ENCODE results near the gene ZDHHC8.

The ZDHHC8 gene

GRCh38 chr22:20149257-20150250 is 17.9 kb downstream of the ZDHHC8 start:
- no peaks in the 10 kb centered on the region for H3K36me3 ChIP-seq (ENCODE audit: insufficient read depth, low read length)
- DNase-seq = no peak
- H3K4me1 ChIP-seq (ENCODE audit: insufficient read depth, low read length) = no peaks in the 10 kb centered on the region
- H4K20me1 ChIP-seq (ENCODE audit: insufficient read depth, low read length) = peaks cover 7% of the 10 kb centered on the region; the same call in 1 of the 2 replicates
- no peaks in the 10 kb centered on the region for H3K27me3 ChIP-seq (ENCODE audit: insufficient read depth, low read length, poor library complexity)
- H3K4me2 ChIP-seq (ENCODE audit: insufficient read depth, low read length) = no peak overlapping the region
- H2AFZ ChIP-seq (ENCODE audit: low read depth, low read length) = no peak overlapping the region
- no peak overlapping the region for H3K27ac ChIP-seq (ENCODE audit: low read length)
- H3K79me2 ChIP-seq (ENCODE audit: insufficient read depth, low read length) = no peaks in the 10 kb centered on the region
- H3K9ac ChIP-seq (ENCODE audit: low read depth, low read length) = no peak overlapping the region
- TF ChIP-seq CTCF (IDR thresholded peaks at IDR 0.05; ENCODE audit: borderline replicate concordance, extremely low read depth, low read length, poor library complexity, severe bottlenecking) = no peak
- no peak for TF ChIP-seq EZH2 (IDR thresholded peaks at IDR 0.05; ENCODE audit: borderline replicate concordance, low read depth, low read length, severe bottlenecking)
- no peak overlapping the region for H3K4me3 ChIP-seq (ENCODE audit: low read depth in 1 of 2, low read length in 2 of 2)
- no peak for ATAC-seq (ENCODE audit: insufficient read depth, low read depth)
- H3K9me3 ChIP-seq (ENCODE audit: insufficient read depth, low read length, severe bottlenecking) = no peaks in the 10 kb centered on the region

GRCh38 chr22:20150381-20151275 is 19.0 kb downstream of the ZDHHC8 start, which contains the start of gene CCDC188:
Gene CCDC188 (minus strand): TSS chr22:20151055. CDS start chr22:20150986, 69 bp downstream.
- Histone ChIP-seq H3K79me2 (ENCODE audit: insufficient read depth, low read length) (no peaks in the 10 kb centered on the region), H2AFZ (ENCODE audit: low read depth, low read length) (no peak within 1 kb of the TSS), H3K9me3 (ENCODE audit: insufficient read depth, low read length, severe bottlenecking) (no peaks in the 10 kb centered on the region), H3K27ac (ENCODE audit: low read length) (no peak within 1 kb of the TSS), H3K9ac (ENCODE audit: low read depth, low read length) (no peak within 1 kb of the TSS), H3K4me2 (ENCODE audit: insufficient read depth, low read length) (no peak within 1 kb of the TSS), H3K36me3 (ENCODE audit: insufficient read depth, low read length) (no peaks in the 10 kb centered on the region), H3K4me1 (ENCODE audit: insufficient read depth, low read length) (no peaks in the 10 kb centered on the region), H3K4me3 (ENCODE audit: low read depth in 1 of 2, low read length in 2 of 2) (no peak within 1 kb of the TSS), H3K27me3 (ENCODE audit: insufficient read depth, low read length, poor library complexity) (no peaks in the 10 kb centered on the region), H4K20me1 (ENCODE audit: insufficient read depth, low read length) (peaks cover 3% of the 10 kb centered on the region; the same call in 1 of the 2 replicates)
- no peak for TF ChIP-seq CTCF (IDR thresholded peaks at IDR 0.05; ENCODE audit: borderline replicate concordance, extremely low read depth, low read length, poor library complexity, severe bottlenecking)
- TF ChIP-seq EZH2 (IDR thresholded peaks at IDR 0.05; ENCODE audit: borderline replicate concordance, low read depth, low read length, severe bottlenecking) = no peak
- DNase-seq (no peak), ATAC-seq (ENCODE audit: insufficient read depth, low read depth) (no peak)

GRCh38 chr22:20151276-20151588 is 19.6 kb downstream of the ZDHHC8 start:
- H3K4me2 ChIP-seq (ENCODE audit: insufficient read depth, low read length) = no peak overlapping the region
- no peaks in the 10 kb centered on the region for H3K9me3 ChIP-seq (ENCODE audit: insufficient read depth, low read length, severe bottlenecking)
- no peak for ATAC-seq (ENCODE audit: insufficient read depth, low read depth)
- TF ChIP-seq CTCF (IDR thresholded peaks at IDR 0.05; ENCODE audit: borderline replicate concordance, extremely low read depth, low read length, poor library complexity, severe bottlenecking) = no peak
- no peak for TF ChIP-seq EZH2 (IDR thresholded peaks at IDR 0.05; ENCODE audit: borderline replicate concordance, low read depth, low read length, severe bottlenecking)
- DNase-seq = no peak
- no peaks in the 10 kb centered on the region for H3K4me1 ChIP-seq (ENCODE audit: insufficient read depth, low read length)
- H3K4me3 ChIP-seq (ENCODE audit: low read depth in 1 of 2, low read length in 2 of 2) = no peak overlapping the region
- H3K79me2 ChIP-seq (ENCODE audit: insufficient read depth, low read length) = no peaks in the 10 kb centered on the region
- no peak overlapping the region for H2AFZ ChIP-seq (ENCODE audit: low read depth, low read length)
- H3K36me3 ChIP-seq (ENCODE audit: insufficient read depth, low read length) = no peaks in the 10 kb centered on the region
- no peaks in the 10 kb centered on the region for H4K20me1 ChIP-seq (ENCODE audit: insufficient read depth, low read length)
- no peak overlapping the region for H3K27ac ChIP-seq (ENCODE audit: low read length)
- H3K27me3 ChIP-seq (ENCODE audit: insufficient read depth, low read length, poor library complexity) = no peaks in the 10 kb centered on the region
- H3K9ac ChIP-seq (ENCODE audit: low read depth, low read length) = no peak overlapping the region
